Adrenal gland (tissue), 12 donors: ENCODE results near the gene ZMYM2. TPM values are rescaled to one million over a fixed set of nuclear protein-coding genes. Genes with fewer than 3 reads are reported as not detected.
"Not testable (repeated sequence)": the region's sequence is repeated elsewhere in the genome, so short reads cannot be mapped to it uniquely, and the experiment has no call there.

Source experiments
- DNase-seq, 7 donors: peaks; one replicate each; pipeline ENCODE4 v3.0.0-alpha.2; 2019 to 2020
- H3K27ac ChIP-seq, 5 donors: fragments of 200-600 bp; sonication (generic) in 4 of 5; 1 replicate in 3 of 5; 2 replicates in 2 of 5; pipeline versions ENCODE4 v1.5.1 to v1.8.0; 2016 to 2020; ENCODE audit warnings: mild to moderate bottlenecking in 1 of 5
- H3K27me3 ChIP-seq: fragments of 200-600 bp; 2 replicates; pipeline ENCODE4 v1.8.0; 2021
- H3K36me3 ChIP-seq, 2 donors: fragments of 200-600 bp; replicated peaks in 1 of 2; 1 replicate in 1 of 2; 2 replicates in 1 of 2; pipeline versions ENCODE4 v1.5.1 to v1.8.0; 2018 to 2022
- H3K4me1 ChIP-seq, 2 donors: fragments of 200-600 bp; replicated peaks in 1 of 2; 1 replicate in 1 of 2; 2 replicates in 1 of 2; pipeline versions ENCODE4 v1.5.1 to v1.8.0; 2018 to 2021
- H3K4me3 ChIP-seq, 4 donors: fragments of 200-600 bp; sonication (generic) in 3 of 4; one replicate each; pipeline ENCODE4 v1.5.1; 2016 to 2018
- H3K9me3 ChIP-seq, 3 donors: fragments of 200-600 bp; sonication (generic) in 1 of 3; replicated peaks in 1 of 3; 1 replicate in 2 of 3; 2 replicates in 1 of 3; pipeline versions ENCODE4 v1.5.1 to v1.8.0; 2016 to 2021
- CTCF ChIP-seq, 6 experiments: fragments of 450-650 bp in 4 of 6; fragments of 200-600 bp in 2 of 6; sonication (generic) in 1 of 6; IDR thresholded peaks; 1 replicate in 5 of 6; 2 replicates in 1 of 6; pipeline versions ENCODE4 v1.5.1 to v1.8.0; 2016 to 2021; ENCODE audit warnings: antibody characterized with exemption in 6 of 6, mild to moderate bottlenecking in 2 of 6, moderate library complexity in 1 of 6
- POLR2A ChIP-seq, 2 donors: fragments of 450-650 bp; IDR thresholded peaks; one replicate each; pipeline ENCODE4 v1.6.1; 2017; ENCODE audit warnings: antibody characterized with exemption in 2 of 2, mild to moderate bottlenecking in 2 of 2, moderate library complexity in 1 of 2
- WGBS, 4 donors: extraction: QIAGEN DNeasy Blood & Tissue Kit in 2 of 4; methylation state at CpG; one replicate each; pipeline versions ENCODE4 v1.1.5 to v1.1.7; 2013 to 2017; 5-methylcytosine and 5-hydroxymethylcytosine counted together
- intact Hi-C, 2 donors: fragments of 100-400 bp; cut with DNase I; formaldehyde crosslinking; loops; one replicate each; pipeline versions ENCODE4 v1.14.1 to v1.15.0; 2022 to 2023
- polyA plus RNA-seq, 3 donors: library from polyadenylated mRNA; stranded (reverse); fragments of 200-250 nt in 2 of 3; fragments of 350-450 nt in 1 of 3; fragmentation: Illumina TruSeq in 1 of 3; extraction: RNeasy Lipid Tissue Mini Kit (QIAGEN cat#74804) in 1 of 3; gene quantifications; one replicate each; pipeline ENCODE4 v1.2.3, GENCODE V29; 2013 to 2014
- total RNA-seq, 9 donors: library from RNA; depleted of rRNA in 4 of 9; stranded (reverse); fragments of >200 nt in 4 of 9; fragments of 120-200 nt in 1 of 9; fragmentation: NEBNext Ultra II Directional in 1 of 9; extraction: Animal tissue kit (Norgen Biotek cat#: 25700) in 1 of 9; gene quantifications; one replicate each; pipeline versions ENCODE4 v1.1.0 to v1.2.4, GENCODE V29; 2013 to 2023
- donor health status: healthy with polysubstance abuse.
- donor health status: Bipolar disorder and iron deficiency.
- donor health status: DM: yes; HTN: yes; CAD: no.
- donor health status: DM: no; HTN: no; CAD: no.
- donor health status: DM: no; HTN: no; CAD: no.
- donor health status: DM: yes; HTN: yes; CAD: no.

Gene ZMYM2
- total and polyA plus RNA-seq, 12 donors: 28.0 to 125 (median 73.8) TPM

GRCh38 chr13:19967621-19968020, 9.1 kb downstream of the ZMYM2 start:
- Histone ChIP-seq H3K4me3 (no peak overlapping the region), H3K27ac (no peak overlapping the region), H3K27me3 (no peaks in the 10 kb centered on the region), H3K9me3 (no peaks in the 10 kb centered on the region), H3K36me3 (peaks cover 0 to 36% of the 10 kb centered on the region in 2 donors), H3K4me1 (peaks cover 13 to 57% of the 10 kb centered on the region in 2 donors)
- TF ChIP-seq CTCF (IDR thresholded peaks at IDR 0.05) (no peak), POLR2A (IDR thresholded peaks at IDR 0.05) (no peak)
- no peak for DNase-seq
- 91 to 93% (median 91%) methylated on average over 3 of the region's 3 CpGs for WGBS, 4 donors
- intact Hi-C loops: no loop called here

- H3K4me3 ChIP-seq, H3K9me3 ChIP-seq, intact Hi-C loops, H3K36me3 ChIP-seq, H3K27me3 ChIP-seq, H3K27ac ChIP-seq, DNase-seq: not testable (repeated sequence)
- peaks cover 4 to 14% of the 10 kb centered on the region in 2 donors for H3K4me1 ChIP-seq
- 85 to 93% (median 91%) methylated on average over 7 of the region's 7 CpGs for WGBS, 4 donors
Observed at GRCh38 chr13:19974498-19975009, 16.0 kb downstream of the ZMYM2 start.

- Histone ChIP-seq H3K27ac (no peak overlapping the region), H3K36me3 (peaks cover 0 to 7% of the 10 kb centered on the region in 2 donors)
- 85 to 97% (median 89%) methylated on average over 4 of the region's 4 CpGs for WGBS, 4 donors
Observed at GRCh38 chr13:19978831-19979437, 20.4 kb downstream of the ZMYM2 start.

GRCh38 chr13:19981685-19982238, 23.2 kb downstream of the ZMYM2 start:
- TF ChIP-seq CTCF (IDR thresholded peaks at IDR 0.05): no peak
- TF ChIP-seq POLR2A (IDR thresholded peaks at IDR 0.05): no peak
- no peak for DNase-seq
- H3K36me3 ChIP-seq: peaks cover 0 to 7% of the 10 kb centered on the region in 2 donors
- H3K9me3 ChIP-seq: peaks cover 0 to 8% (median 0%) of the 10 kb centered on the region in 3 donors
- intact Hi-C loops: no loop called here
- no peak overlapping the region for H3K4me3 ChIP-seq
- H3K27ac ChIP-seq: no peak overlapping the region
- H3K4me1 ChIP-seq: peaks cover 0 to 4% of the 10 kb centered on the region in 2 donors
- 56 to 71% (median 69%) methylated on average over 3 of the region's 3 CpGs for WGBS, 4 donors
- no peaks in the 10 kb centered on the region for H3K27me3 ChIP-seq

More at GRCh38 chr13:19978831-19979437, 20.4 kb downstream of the ZMYM2 start:
- Histone ChIP-seq H3K4me1 (no peaks in the 10 kb centered on the region), H3K27me3 (no peaks in the 10 kb centered on the region), H3K4me3 (no peak overlapping the region), H3K9me3 (peaks cover 0 to 8% (median 0%) of the 10 kb centered on the region in 3 donors)
- intact Hi-C loops: no loop called here
- TF ChIP-seq POLR2A (IDR thresholded peaks at IDR 0.05) (no peak), CTCF (IDR thresholded peaks at IDR 0.05) (no peak)
- no peak for DNase-seq
